OCI-LY7 (cell line): Measurements from ENCODE around the gene TBC1D4. TPM values are rescaled to one million over a fixed set of nuclear protein-coding genes. Genes with fewer than 3 reads are reported as not detected.
A peak's percentile ranks its signal among the peaks of the same experiment; 100 is the strongest.

Experiments used
- BruUV-seq: library from RNA; stranded (reverse); fragments of 400-500 nt; replicated peaks from 2 replicates; lab custom pipeline; 2021; lab: Mats Ljungman, UMichigan
- CTCF ChIA-PET: fragments of 300-600 bp; sonication (Branson Sonifier 250); formaldehyde crosslinking; loops from one replicate; lab custom pipeline; 2022; ENCODE audit warnings: antibody characterized with exemption; ENCODE audit not compliant: unreplicated experiment; lab: Charles Lee
- POLR2A ChIA-PET: fragments of 300-600 bp; sonication (Branson Sonifier 250); formaldehyde crosslinking; loops from one replicate; lab custom pipeline; 2022; ENCODE audit warnings: antibody characterized with exemption; lab: Charles Lee
- DNase-seq: peaks from one replicate; pipeline ENCODE4 v3.0.0-alpha.2; 2015; ENCODE audit warnings: low spot score
- H2AFZ ChIP-seq: fragments of 200-600 bp; sonication (generic), shearing (Covaris generic); 2 replicates; pipeline ENCODE4 v1.6.1; 2014; ENCODE audit warnings: mild to moderate bottlenecking, antibody characterized with exemption, low read length, moderate library complexity
- H3K27ac ChIP-seq: fragments of 200-600 bp; sonication (generic); 2 replicates; pipeline ENCODE4 v1.5.1; 2014; ENCODE audit warnings: mixed run types, low read depth, mild to moderate bottlenecking, moderate library complexity, low read length, inconsistent platforms; ENCODE audit not compliant: poor library complexity, severe bottlenecking
- H3K36me3 ChIP-seq: fragments of 200-600 bp; sonication (generic); 2 replicates; pipeline ENCODE4 v1.6.1; 2014; ENCODE audit warnings: mild to moderate bottlenecking, antibody characterized with exemption, low read length, moderate library complexity, mixed read lengths; ENCODE audit not compliant: insufficient read depth
- H3K4me1 ChIP-seq: fragments of 200-600 bp; sonication (generic); 2 replicates; pipeline ENCODE4 v1.5.1; 2014; ENCODE audit warnings: mild to moderate bottlenecking, low read length; ENCODE audit not compliant: insufficient read depth, poor library complexity, severe bottlenecking
- H3K4me2 ChIP-seq: fragments of 200-600 bp; sonication (generic); 2 replicates; pipeline ENCODE4 v1.6.1; 2014; ENCODE audit warnings: mild to moderate bottlenecking, low read length
- H3K4me3 ChIP-seq: fragments of 200-600 bp; sonication (generic); 2 replicates; pipeline ENCODE4 v1.5.1; 2014; ENCODE audit warnings: mild to moderate bottlenecking, low read depth, low read length; ENCODE audit not compliant: poor library complexity, severe bottlenecking
- H3K79me2 ChIP-seq: fragments of 200-600 bp; sonication (generic); 2 replicates; pipeline ENCODE4 v1.6.1; 2016; ENCODE audit warnings: low read depth, mild to moderate bottlenecking, low read length, moderate library complexity, mixed read lengths; ENCODE audit not compliant: insufficient read depth
- H3K9me2 ChIP-seq: fragments of 200-600 bp; sonication (generic); 2 replicates; pipeline ENCODE4 v1.6.1; 2016; ENCODE audit warnings: mild to moderate bottlenecking, low read length, mixed read lengths; ENCODE audit not compliant: insufficient read depth
- H3K9me3 ChIP-seq: fragments of 200-600 bp; sonication (generic); 2 replicates; pipeline ENCODE4 v1.6.1; 2014; ENCODE audit warnings: mild to moderate bottlenecking, mixed run types, low read length, mixed read lengths
- H4K20me1 ChIP-seq: fragments of 200-600 bp; sonication (generic); 2 replicates; pipeline ENCODE4 v1.6.1; 2014; ENCODE audit warnings: mild to moderate bottlenecking, antibody characterized with exemption, low read length, moderate library complexity, mixed read lengths; ENCODE audit not compliant: insufficient read depth
- CTCF ChIP-seq: fragments of 200-600 bp; sonication (generic); conservative IDR thresholded peaks from 2 replicates; pipeline ENCODE4 v1.5.1; 2014; ENCODE audit warnings: mild to moderate bottlenecking, antibody characterized with exemption, low read length, moderate library complexity, mixed read lengths
- EZH2phosphoT487 ChIP-seq: fragments of 200-600 bp; sonication (generic); IDR thresholded peaks from 2 replicates; pipeline ENCODE4 v1.6.1; 2018; ENCODE audit warnings: low read depth, borderline replicate concordance, mild to moderate bottlenecking, mixed run types, antibody characterized with exemption, low read length, moderate library complexity, mixed read lengths
- intact Hi-C: fragments of 100-400 bp; cut with micrococcal nuclease; formaldehyde crosslinking; loops from one replicate; pipeline ENCODE4 v1.10.0; 2022; ENCODE audit not compliant: unreplicated experiment
- total RNA-seq, 2 experiments: library from RNA; depleted of rRNA in 1 of 2; stranded (reverse); fragments of >200 nt in 1 of 2; shearing (Covaris generic) in 1 of 2; gene quantifications; 2 replicates each; pipeline ENCODE4 v1.2.3, GENCODE V29; 2014 to 2022

The TBC1D4 gene
- total RNA-seq, 2 experiments from 2014 or later = 21.7 to 24.3 TPM

GRCh38 chr13:75425216-75426009, 56.6 kb downstream of the TBC1D4 start:
- POLR2A ChIA-PET = interaction anchor here (0.7 kb wide), 2 partner anchors 8 to 22 kb away, joined by 3 read pairs; no protein-coding TSS in a partner anchor
- no peak overlapping the region for H2AFZ ChIP-seq
- H3K4me2 ChIP-seq = peak overlapping the region; percentile 61
- H4K20me1 ChIP-seq = no peaks in the 10 kb centered on the region
- H3K27ac ChIP-seq = peak overlapping the region; percentile 75
- peak overlapping the region; percentile 27 for H3K4me3 ChIP-seq
- DNase-seq = peak; percentile 72
- intact Hi-C loops = no loop called here
- peaks cover 15% of the 10 kb centered on the region; the same call in 1 of the 2 replicates for H3K9me3 ChIP-seq
- peaks cover 94% of the 10 kb centered on the region for H3K4me1 ChIP-seq
- BruUV-seq = no TSS peak
- H3K79me2 ChIP-seq = peaks cover 65% of the 10 kb centered on the region; the same call in 1 of the 2 replicates
- TF ChIP-seq EZH2phosphoT487 (no peak), CTCF (no peak)
- H3K36me3 ChIP-seq = peaks cover 12% of the 10 kb centered on the region
- CTCF ChIA-PET = no interaction called here
- H3K9me2 ChIP-seq = no peaks in the 10 kb centered on the region

- H3K79me2 ChIP-seq = peaks cover 62% of the 10 kb centered on the region; the same call in 1 of the 2 replicates
- peaks cover 94% of the 10 kb centered on the region for H3K4me1 ChIP-seq
- peaks cover 12% of the 10 kb centered on the region for H3K36me3 ChIP-seq
- TF ChIP-seq CTCF (no peak), EZH2phosphoT487 (no peak)
- ChIA-PET POLR2A (interaction anchor here (0.7 to 1.9 kb wide), 6 partner anchors 14 to 398 kb away, joined by 3 to 6 read pairs (median 4); no protein-coding TSS in a partner anchor), CTCF (no interaction called here)
- peak overlapping the region; percentile 60 for H3K4me2 ChIP-seq
- intact Hi-C loops = no loop called here
- H2AFZ ChIP-seq = peak overlapping the region; percentile 37; the same call in 1 of the 2 replicates
- H3K4me3 ChIP-seq = peak overlapping the region; percentile 7
- H3K27ac ChIP-seq = peak overlapping the region; percentile 75
- H3K9me3 ChIP-seq = peaks cover 15% of the 10 kb centered on the region; the same call in 1 of the 2 replicates
- BruUV-seq = no TSS peak
- no peaks in the 10 kb centered on the region for H3K9me2 ChIP-seq
- no peaks in the 10 kb centered on the region for H4K20me1 ChIP-seq
- DNase-seq = no peak
Observed at GRCh38 chr13:75423946-75424345, 58.0 kb downstream of the TBC1D4 start.

GRCh38 chr13:75422028-75422427, 59.9 kb downstream of the TBC1D4 start:
- Histone ChIP-seq H3K27ac (peak overlapping the region; percentile 75), H4K20me1 (no peaks in the 10 kb centered on the region), H3K4me1 (peaks cover 95% of the 10 kb centered on the region), H3K36me3 (peaks cover 12% of the 10 kb centered on the region), H3K9me2 (no peaks in the 10 kb centered on the region), H2AFZ (no peak overlapping the region), H3K9me3 (peaks cover 15% of the 10 kb centered on the region; the same call in 1 of the 2 replicates), H3K4me3 (no peak overlapping the region), H3K4me2 (peak overlapping the region; percentile 60; the same call in 1 of the 2 replicates), H3K79me2 (peaks cover 62% of the 10 kb centered on the region; the same call in 1 of the 2 replicates)
- intact Hi-C loops = no loop called here
- DNase-seq = no peak
- TF ChIP-seq CTCF (no peak), EZH2phosphoT487 (no peak)
- ChIA-PET CTCF (no interaction called here), POLR2A (interaction anchor here (0.7 to 1.9 kb wide), 3 partner anchors 19 to 50 kb away, joined by 3 to 6 read pairs (median 5); no protein-coding TSS in a partner anchor)
- no TSS peak for BruUV-seq
